ENCODE results near the gene CYP2C19.

CYP2C19 gene

GRCh38 chr10:94747137-94747536 lies 15.3 kb upstream of the CYP2C19 start:
- Histone ChIP-seq H2AK5ac (ENCODE audit: low read length, severe bottlenecking) (no peak overlapping the region), H3K36me3 (ENCODE audit: control insufficient read depth in 1 of 2, insufficient read depth in 2 of 2, low read depth in 1 of 2, low read length in 2 of 2) (no peaks in the 10 kb centered on the region), H3K4ac (ENCODE audit: low read depth in 1 of 2, low read length in 2 of 2) (no peak overlapping the region), H3K27me3 (ENCODE audit: control insufficient read depth in 1 of 2, insufficient read depth in 1 of 2, low read length in 2 of 2) (no peaks in the 10 kb centered on the region), H3K79me1 (replicated peaks; ENCODE audit: low read length, poor library complexity, severe bottlenecking) (no peaks in the 10 kb centered on the region), H3K9ac (ENCODE audit: low read length) (no peak overlapping the region), H3K18ac (ENCODE audit: low read depth in 1 of 2, low read length in 2 of 2) (no peak overlapping the region), H3K23ac (ENCODE audit: low read length in 2 of 2) (no peak overlapping the region), H2BK12ac (ENCODE audit: low read length in 2 of 2) (no peak overlapping the region), H3K9me3 (ENCODE audit: control insufficient read depth, low read length) (peaks cover 24% of the 10 kb centered on the region), H3K4me3 (ENCODE audit: insufficient read depth in 1 of 2, low read depth in 1 of 2, low read length in 2 of 2) (no peak overlapping the region), H2BK15ac (ENCODE audit: low read depth, poor library complexity, severe bottlenecking) (no peak overlapping the region), H2BK120ac (ENCODE audit: low read depth, low read length) (no peak overlapping the region), H3K4me2 (ENCODE audit: low read length, poor library complexity, severe bottlenecking) (no peak overlapping the region), H4K91ac (ENCODE audit: low read length) (no peak overlapping the region), H2AFZ (ENCODE audit: low read depth, low read length) (no peak overlapping the region), H3K27ac (ENCODE audit: low read length, poor library complexity, severe bottlenecking) (no peak overlapping the region), H2BK5ac (ENCODE audit: low read depth, low read length, poor library complexity, severe bottlenecking) (no peak overlapping the region), H3K4me1 (ENCODE audit: control insufficient read depth, insufficient read depth, low read depth, low read length) (no peaks in the 10 kb centered on the region), H3K14ac (ENCODE audit: low read length in 2 of 2) (no peak overlapping the region), H4K8ac (ENCODE audit: low read length) (no peak overlapping the region)
- 50% methylated on average over 1 of the region's 2 CpGs for WGBS
- DNase-seq = no peak

DNA sequence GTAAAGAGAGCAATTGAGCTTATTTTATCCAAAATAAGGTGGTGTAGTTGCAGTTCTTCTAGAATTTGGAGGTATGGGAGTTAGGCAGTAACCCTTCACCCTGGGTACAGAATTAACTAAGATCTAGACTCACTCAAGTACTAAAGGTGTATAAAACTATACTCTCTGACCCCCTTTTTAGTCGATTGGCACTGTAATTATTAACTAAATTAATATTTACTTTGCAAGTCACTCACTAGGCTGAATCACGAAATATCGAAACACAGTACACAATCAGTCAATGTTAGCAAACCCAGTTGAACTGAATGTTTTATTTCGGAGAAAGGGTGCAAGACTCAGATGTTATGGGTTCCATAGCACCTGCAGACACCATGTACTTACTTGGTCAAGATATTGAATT lies 14.6 kb upstream of the CYP2C19 start:
- H3K18ac ChIP-seq (ENCODE audit: low read depth in 1 of 2, low read length in 2 of 2) = no peak overlapping the region
- H2BK5ac ChIP-seq (ENCODE audit: low read depth, low read length, poor library complexity, severe bottlenecking) = no peak overlapping the region
- no peak overlapping the region for H3K4ac ChIP-seq (ENCODE audit: low read depth in 1 of 2, low read length in 2 of 2)
- H3K27ac ChIP-seq (ENCODE audit: low read length, poor library complexity, severe bottlenecking) = no peak overlapping the region
- H3K14ac ChIP-seq (ENCODE audit: low read length in 2 of 2) = no peak overlapping the region
- no peak overlapping the region for H3K23ac ChIP-seq (ENCODE audit: low read length in 2 of 2)
- H3K9ac ChIP-seq (ENCODE audit: low read length) = no peak overlapping the region
- H3K4me1 ChIP-seq (ENCODE audit: control insufficient read depth, insufficient read depth, low read depth, low read length) = no peaks in the 10 kb centered on the region
- 74% methylated on average over 4 of the region's 4 CpGs for WGBS
- no peak overlapping the region for H4K91ac ChIP-seq (ENCODE audit: low read length)
- H2BK12ac ChIP-seq (ENCODE audit: low read length in 2 of 2) = no peak overlapping the region
- H2BK15ac ChIP-seq (ENCODE audit: low read depth, poor library complexity, severe bottlenecking) = no peak overlapping the region
- H3K36me3 ChIP-seq (ENCODE audit: control insufficient read depth in 1 of 2, insufficient read depth in 2 of 2, low read depth in 1 of 2, low read length in 2 of 2) = no peaks in the 10 kb centered on the region
- H2BK120ac ChIP-seq (ENCODE audit: low read depth, low read length) = no peak overlapping the region
- H3K4me3 ChIP-seq (ENCODE audit: insufficient read depth in 1 of 2, low read depth in 1 of 2, low read length in 2 of 2) = no peak overlapping the region
- no peak overlapping the region for H3K4me2 ChIP-seq (ENCODE audit: low read length, poor library complexity, severe bottlenecking)
- DNase-seq = no peak
- H4K8ac ChIP-seq (ENCODE audit: low read length) = no peak overlapping the region
- no peaks in the 10 kb centered on the region for H3K79me1 ChIP-seq (replicated peaks; ENCODE audit: low read length, poor library complexity, severe bottlenecking)
- H3K27me3 ChIP-seq (ENCODE audit: control insufficient read depth in 1 of 2, insufficient read depth in 1 of 2, low read length in 2 of 2) = no peaks in the 10 kb centered on the region
- H3K9me3 ChIP-seq (ENCODE audit: control insufficient read depth, low read length) = peaks cover 18% of the 10 kb centered on the region
- H2AK5ac ChIP-seq (ENCODE audit: low read length, severe bottlenecking) = no peak overlapping the region
- H2AFZ ChIP-seq (ENCODE audit: low read depth, low read length) = no peak overlapping the region

DNA sequence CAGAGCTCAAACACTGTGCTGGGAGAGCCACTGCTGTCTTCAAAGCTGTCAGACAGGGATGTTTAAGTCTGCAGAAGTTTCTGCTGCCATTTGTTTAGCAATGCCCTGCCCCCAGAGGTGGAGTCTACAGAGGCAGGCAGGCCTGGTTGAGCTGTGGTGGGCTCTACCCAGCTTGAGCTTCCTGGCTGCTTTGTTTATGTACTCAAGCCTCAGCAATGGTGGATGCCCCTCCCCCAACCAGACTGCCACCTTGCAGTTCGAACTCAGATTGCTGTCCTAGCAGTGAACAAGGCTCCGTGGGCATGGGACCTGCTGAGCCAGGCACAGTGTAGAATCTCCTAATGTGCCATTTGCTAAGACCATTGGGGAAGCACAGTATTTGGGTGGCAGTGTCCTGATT lies 4.6 kb upstream of the CYP2C19 start:
- no peak overlapping the region for H2AFZ ChIP-seq (ENCODE audit: low read depth, low read length)
- H4K91ac ChIP-seq (ENCODE audit: low read length) = no peak overlapping the region
- no peak overlapping the region for H3K4me3 ChIP-seq (ENCODE audit: insufficient read depth in 1 of 2, low read depth in 1 of 2, low read length in 2 of 2)
- H2AK5ac ChIP-seq (ENCODE audit: low read length, severe bottlenecking) = no peak overlapping the region
- no peak overlapping the region for H3K27ac ChIP-seq (ENCODE audit: low read length, poor library complexity, severe bottlenecking)
- H3K4me1 ChIP-seq (ENCODE audit: control insufficient read depth, insufficient read depth, low read depth, low read length) = no peaks in the 10 kb centered on the region
- no peaks in the 10 kb centered on the region for H3K27me3 ChIP-seq (ENCODE audit: control insufficient read depth in 1 of 2, insufficient read depth in 1 of 2, low read length in 2 of 2)
- H2BK5ac ChIP-seq (ENCODE audit: low read depth, low read length, poor library complexity, severe bottlenecking) = no peak overlapping the region
- no peak for DNase-seq
- 64% methylated on average over 2 of the region's 2 CpGs for WGBS
- no peaks in the 10 kb centered on the region for H3K79me1 ChIP-seq (replicated peaks; ENCODE audit: low read length, poor library complexity, severe bottlenecking)
- no peak overlapping the region for H3K4ac ChIP-seq (ENCODE audit: low read depth in 1 of 2, low read length in 2 of 2)
- H3K18ac ChIP-seq (ENCODE audit: low read depth in 1 of 2, low read length in 2 of 2) = no peak overlapping the region
- H3K36me3 ChIP-seq (ENCODE audit: control insufficient read depth in 1 of 2, insufficient read depth in 2 of 2, low read depth in 1 of 2, low read length in 2 of 2) = no peaks in the 10 kb centered on the region
- H2BK120ac ChIP-seq (ENCODE audit: low read depth, low read length) = no peak overlapping the region
- no peak overlapping the region for H3K14ac ChIP-seq (ENCODE audit: low read length in 2 of 2)
- H3K4me2 ChIP-seq (ENCODE audit: low read length, poor library complexity, severe bottlenecking) = no peak overlapping the region
- H4K8ac ChIP-seq (ENCODE audit: low read length) = no peak overlapping the region
- H3K23ac ChIP-seq (ENCODE audit: low read length in 2 of 2) = no peak overlapping the region
- no peak overlapping the region for H3K9ac ChIP-seq (ENCODE audit: low read length)
- peaks cover 5% of the 10 kb centered on the region for H3K9me3 ChIP-seq (ENCODE audit: control insufficient read depth, low read length)
- H2BK12ac ChIP-seq (ENCODE audit: low read length in 2 of 2) = no peak overlapping the region
- H2BK15ac ChIP-seq (ENCODE audit: low read depth, poor library complexity, severe bottlenecking) = no peak overlapping the region

GRCh38 chr10:94760586-94761178 lies 1.8 kb upstream of the CYP2C19 start:
- H3K9ac ChIP-seq (ENCODE audit: low read length) = no peak overlapping the region
- H3K18ac ChIP-seq (ENCODE audit: low read depth in 1 of 2, low read length in 2 of 2) = no peak overlapping the region
- no peak overlapping the region for H2BK5ac ChIP-seq (ENCODE audit: low read depth, low read length, poor library complexity, severe bottlenecking)
- no peaks in the 10 kb centered on the region for H3K4me1 ChIP-seq (ENCODE audit: control insufficient read depth, insufficient read depth, low read depth, low read length)
- DNase-seq = no peak
- no peak overlapping the region for H3K4me2 ChIP-seq (ENCODE audit: low read length, poor library complexity, severe bottlenecking)
- H2AFZ ChIP-seq (ENCODE audit: low read depth, low read length) = no peak overlapping the region
- H3K36me3 ChIP-seq (ENCODE audit: control insufficient read depth in 1 of 2, insufficient read depth in 2 of 2, low read depth in 1 of 2, low read length in 2 of 2) = no peaks in the 10 kb centered on the region
- no peak overlapping the region for H3K4me3 ChIP-seq (ENCODE audit: insufficient read depth in 1 of 2, low read depth in 1 of 2, low read length in 2 of 2)
- H3K9me3 ChIP-seq (ENCODE audit: control insufficient read depth, low read length) = peaks cover 3% of the 10 kb centered on the region
- WGBS = no CpG with 5 or more reads among the region's 2 CpGs
- H2BK15ac ChIP-seq (ENCODE audit: low read depth, poor library complexity, severe bottlenecking) = no peak overlapping the region
- no peak overlapping the region for H3K27ac ChIP-seq (ENCODE audit: low read length, poor library complexity, severe bottlenecking)
- H4K91ac ChIP-seq (ENCODE audit: low read length) = no peak overlapping the region
- no peak overlapping the region for H3K14ac ChIP-seq (ENCODE audit: low read length in 2 of 2)
- no peak overlapping the region for H2AK5ac ChIP-seq (ENCODE audit: low read length, severe bottlenecking)
- H3K79me1 ChIP-seq (replicated peaks; ENCODE audit: low read length, poor library complexity, severe bottlenecking) = no peaks in the 10 kb centered on the region
- H3K23ac ChIP-seq (ENCODE audit: low read length in 2 of 2) = no peak overlapping the region
- H3K4ac ChIP-seq (ENCODE audit: low read depth in 1 of 2, low read length in 2 of 2) = no peak overlapping the region
- H2BK12ac ChIP-seq (ENCODE audit: low read length in 2 of 2) = no peak overlapping the region
- H4K8ac ChIP-seq (ENCODE audit: low read length) = no peak overlapping the region
- H2BK120ac ChIP-seq (ENCODE audit: low read depth, low read length) = no peak overlapping the region
- no peaks in the 10 kb centered on the region for H3K27me3 ChIP-seq (ENCODE audit: control insufficient read depth in 1 of 2, insufficient read depth in 1 of 2, low read length in 2 of 2)
